Neural cell (in vitro differentiated cells): ENCODE measurements around the gene HSPB7. TPM values are rescaled to one million over a fixed set of nuclear protein-coding genes. Genes with fewer than 3 reads are reported as not detected.

Experiments
- H2AFZ ChIP-seq: fragments of 200-600, 300-800 bp; sonication (generic), shearing (Covaris generic); 2 replicates; pipeline ENCODE4 v1.6.0; 2014; ENCODE audit warnings: low read depth, mild to moderate bottlenecking, antibody characterized with exemption, low read length, moderate library complexity
- H3F3A ChIP-seq: fragments of 200-600 bp; shearing (Covaris generic); 2 replicates; pipeline ENCODE4 v1.6.1; 2016; ENCODE audit warnings: mild to moderate bottlenecking, moderate library complexity, mixed read lengths, antibody characterized with exemption, low read length; ENCODE audit not compliant: insufficient read depth, poor library complexity, severe bottlenecking
- H3K27ac ChIP-seq: fragments of 200-600, 300-800 bp; sonication (generic), shearing (Covaris generic); 2 replicates; pipeline ENCODE4 v1.5.1; 2014; ENCODE audit warnings: mild to moderate bottlenecking, low read length, moderate library complexity
- H3K27me3 ChIP-seq: fragments of 300-800, 200-600 bp; sonication (generic), shearing (Covaris generic); 2 replicates; pipeline ENCODE4 v1.6.0; 2014; ENCODE audit warnings: mild to moderate bottlenecking, low read depth, low read length, moderate library complexity; ENCODE audit not compliant: insufficient read depth
- H3K36me3 ChIP-seq: fragments of 300-800, 200-600 bp; sonication (generic), shearing (Covaris generic); 2 replicates; pipeline ENCODE4 v1.5.1; 2014; ENCODE audit warnings: mild to moderate bottlenecking, antibody characterized with exemption, low read length, moderate library complexity; ENCODE audit not compliant: insufficient read depth
- H3K4me2 ChIP-seq: fragments of 300-800, 200-600 bp; sonication (generic), shearing (Covaris generic); 2 replicates; pipeline ENCODE4 v1.6.0; 2014; ENCODE audit warnings: mild to moderate bottlenecking, low read length
- H3K4me3 ChIP-seq: fragments of 300-800, 200-600 bp; sonication (generic), shearing (Covaris generic); 2 replicates; pipeline ENCODE4 v1.5.1; 2014; ENCODE audit warnings: mild to moderate bottlenecking, low read length, moderate library complexity
- H3K79me2 ChIP-seq: fragments of 200-600 bp; shearing (Covaris generic); replicated peaks from 2 replicates; pipeline ENCODE4 v1.6.0; 2014; ENCODE audit warnings: mild to moderate bottlenecking, low read length, moderate library complexity; ENCODE audit not compliant: insufficient read depth
- H3K9ac ChIP-seq: fragments of 300-800, 200-600 bp; sonication (generic), shearing (Covaris generic); 2 replicates; pipeline ENCODE4 v1.6.1; 2016; ENCODE audit warnings: mild to moderate bottlenecking, low read length, mixed read lengths
- H3K9me2 ChIP-seq: fragments of 200-600 bp; shearing (Covaris generic); 2 replicates; pipeline ENCODE4 v1.6.1; 2016; ENCODE audit warnings: mild to moderate bottlenecking, low read length, mixed read lengths; ENCODE audit not compliant: insufficient read depth
- H3K9me3 ChIP-seq: fragments of 200-600, 300-800 bp; sonication (generic), shearing (Covaris generic); 2 replicates; pipeline ENCODE4 v1.6.1; 2016; ENCODE audit warnings: mild to moderate bottlenecking, mixed run types, low read length, moderate library complexity, mixed read lengths
- H4K20me1 ChIP-seq: fragments of 200-600 bp; shearing (Covaris generic); 2 replicates; pipeline ENCODE4 v1.6.1; 2016; ENCODE audit warnings: mild to moderate bottlenecking, mixed run types; ENCODE audit not compliant: insufficient read depth
- CTCF ChIP-seq: fragments of 450-650 bp; IDR thresholded peaks from 2 replicates; pipeline ENCODE4 v1.5.1; 2014; ENCODE audit warnings: antibody characterized with exemption, mild to moderate bottlenecking, moderate library complexity; ENCODE audit not compliant: poor library complexity, severe bottlenecking
- EP300 ChIP-seq: fragments of 450-650 bp; conservative IDR thresholded peaks from 2 replicates; pipeline ENCODE4 v1.6.1; 2014; ENCODE audit warnings: antibody characterized with exemption, mild to moderate bottlenecking, moderate library complexity; ENCODE audit not compliant: poor library complexity, severe bottlenecking
- EZH2 ChIP-seq: fragments of 200-600, 300-800 bp; shearing (Covaris generic), sonication (generic); IDR thresholded peaks from 2 replicates; pipeline ENCODE4 v1.6.1; 2014; ENCODE audit warnings: antibody characterized with exemption, low read length, borderline replicate concordance, mild to moderate bottlenecking; ENCODE audit not compliant: insufficient read depth, poor library complexity, severe bottlenecking
- MXI1 ChIP-seq: fragments of 450-650 bp; conservative IDR thresholded peaks from 2 replicates; pipeline ENCODE4 v1.6.1; 2014; ENCODE audit warnings: antibody characterized with exemption, mild to moderate bottlenecking; ENCODE audit not compliant: poor library complexity, severe bottlenecking
- POLR2AphosphoS5 ChIP-seq: IDR thresholded peaks from 2 replicates; pipeline ENCODE4 v1.6.1; 2012
- RAD21 ChIP-seq: fragments of 450-650 bp; conservative IDR thresholded peaks from 2 replicates; pipeline ENCODE4 v1.6.1; 2014; ENCODE audit warnings: antibody characterized with exemption, mild to moderate bottlenecking, moderate library complexity
- REST ChIP-seq: IDR thresholded peaks from 2 replicates; pipeline ENCODE4 v1.6.1; 2012; ENCODE audit warnings: borderline replicate concordance
- SMC3 ChIP-seq: fragments of 450-650 bp; conservative IDR thresholded peaks from 2 replicates; pipeline ENCODE4 v1.6.1; 2014; ENCODE audit warnings: antibody characterized with exemption, mild to moderate bottlenecking, moderate library complexity; ENCODE audit not compliant: poor library complexity
- TAF1 ChIP-seq: IDR thresholded peaks from 2 replicates; pipeline ENCODE4 v1.6.1; 2012; ENCODE audit warnings: low read depth
- polyA plus RNA-seq: library from polyadenylated mRNA; depleted of rRNA; stranded (reverse); fragments of >200 nt; gene quantifications from 2 replicates; pipeline ENCODE4 v1.2.3, GENCODE V29; 2014

Gene HSPB7
- polyA plus RNA-seq, 1 donor from 2014 or later = not detected

- peak overlapping the region; percentile 95 for H3K27ac ChIP-seq
- peak overlapping the region; percentile 46 for H2AFZ ChIP-seq
- no peaks in the 10 kb centered on the region for H3K9me2 ChIP-seq
- no peaks in the 10 kb centered on the region for H3K27me3 ChIP-seq
- H3K9me3 ChIP-seq = no peaks in the 10 kb centered on the region
- peaks cover 14% of the 10 kb centered on the region for H3K36me3 ChIP-seq
- H3K9ac ChIP-seq = peak overlapping the region; percentile 96
- no peaks in the 10 kb centered on the region for H4K20me1 ChIP-seq
- no peaks in the 10 kb centered on the region for H3F3A ChIP-seq
- H3K4me2 ChIP-seq = peak overlapping the region; percentile 99
- H3K79me2 ChIP-seq = peaks cover 32% of the 10 kb centered on the region
- TF ChIP-seq POLR2AphosphoS5 (no peak), EP300 (no peak), REST (no peak), RAD21 (no peak), TAF1 (no peak), EZH2 (no peak), CTCF (no peak), MXI1 (no peak), SMC3 (no peak)
- peak overlapping the region; percentile 73 for H3K4me3 ChIP-seq
These were observed 43.0 kb downstream of the HSPB7 start for GRCh38 chr1:15974855-15975254.

GRCh38 chr1:15973772-15974171 is 44.1 kb downstream of the HSPB7 start:
- no peak for TF ChIP-seq POLR2AphosphoS5

GRCh38 chr1:15972409-15972808 is 45.4 kb downstream of the HSPB7 start:
- no peak overlapping the region for H3K4me2 ChIP-seq
- H3K9me2 ChIP-seq = no peaks in the 10 kb centered on the region
- peaks cover 3% of the 10 kb centered on the region for H4K20me1 ChIP-seq
- H3K4me3 ChIP-seq = no peak overlapping the region
- H2AFZ ChIP-seq = no peak overlapping the region
- peaks cover 4% of the 10 kb centered on the region for H3K9me3 ChIP-seq
- H3K27me3 ChIP-seq = no peaks in the 10 kb centered on the region
- peaks cover 41% of the 10 kb centered on the region for H3K79me2 ChIP-seq
- no peaks in the 10 kb centered on the region for H3F3A ChIP-seq
- TF ChIP-seq SMC3 (no peak), POLR2AphosphoS5 (no peak), CTCF (no peak), RAD21 (no peak), REST (no peak), EP300 (no peak), EZH2 (no peak), TAF1 (no peak), MXI1 (no peak)
- H3K9ac ChIP-seq = no peak overlapping the region
- peaks cover 23% of the 10 kb centered on the region for H3K36me3 ChIP-seq
- H3K27ac ChIP-seq = no peak overlapping the region

More at GRCh38 chr1:15973772-15974171, 44.1 kb downstream of the HSPB7 start:
- Histone ChIP-seq H3K4me2 (no peak overlapping the region), H4K20me1 (no peaks in the 10 kb centered on the region), H3K79me2 (peaks cover 37% of the 10 kb centered on the region), H3K9me2 (no peaks in the 10 kb centered on the region), H3K9me3 (peaks cover 2% of the 10 kb centered on the region), H3K9ac (no peak overlapping the region), H3F3A (no peaks in the 10 kb centered on the region), H3K27me3 (no peaks in the 10 kb centered on the region), H2AFZ (no peak overlapping the region), H3K4me3 (peak overlapping the region; percentile 13), H3K27ac (no peak overlapping the region), H3K36me3 (peaks cover 20% of the 10 kb centered on the region)
